Measurements from ENCODE around the gene CATSPERE.

CATSPERE gene

DNA sequence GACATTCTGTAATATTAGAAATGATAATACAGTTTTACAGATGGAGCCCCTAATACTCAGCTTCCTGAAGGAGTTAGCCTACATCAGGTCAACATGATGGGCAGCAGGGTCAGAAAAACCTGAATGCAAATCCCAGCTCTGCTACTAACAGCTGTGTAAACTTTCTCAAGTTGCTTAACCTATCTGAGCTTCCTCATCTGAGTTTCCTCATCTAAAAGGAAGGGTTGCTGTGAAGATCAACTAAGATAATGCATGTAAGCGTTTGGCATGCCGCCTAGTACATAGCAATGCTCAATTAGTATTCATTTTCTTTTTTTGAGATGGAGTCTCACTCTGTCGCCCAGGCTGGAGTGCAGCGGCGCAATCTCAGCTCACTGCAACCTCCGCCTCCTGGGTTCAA is 173.5 kb downstream of the CATSPERE start:
- Histone ChIP-seq H3K9me3 (ENCODE audit: insufficient read depth, low read length, severe bottlenecking) (no peaks in the 10 kb centered on the region), H3K4me2 (ENCODE audit: insufficient read depth, low read length) (no peak overlapping the region), H3K36me3 (ENCODE audit: insufficient read depth, low read length) (no peaks in the 10 kb centered on the region), H3K4me1 (ENCODE audit: insufficient read depth, low read length) (no peaks in the 10 kb centered on the region), H3K27me3 (ENCODE audit: insufficient read depth, low read length, poor library complexity) (no peaks in the 10 kb centered on the region), H3K9ac (ENCODE audit: low read depth, low read length) (no peak overlapping the region), H3K27ac (ENCODE audit: low read length) (no peak overlapping the region), H2AFZ (ENCODE audit: low read depth, low read length) (no peak overlapping the region), H3K4me3 (ENCODE audit: low read depth in 1 of 2, low read length in 2 of 2) (no peak overlapping the region), H4K20me1 (ENCODE audit: insufficient read depth, low read length) (no peaks in the 10 kb centered on the region), H3K79me2 (ENCODE audit: insufficient read depth, low read length) (no peaks in the 10 kb centered on the region)
- DNase-seq (no peak), ATAC-seq (ENCODE audit: insufficient read depth, low read depth) (no peak)
- TF ChIP-seq, protein P1, sequence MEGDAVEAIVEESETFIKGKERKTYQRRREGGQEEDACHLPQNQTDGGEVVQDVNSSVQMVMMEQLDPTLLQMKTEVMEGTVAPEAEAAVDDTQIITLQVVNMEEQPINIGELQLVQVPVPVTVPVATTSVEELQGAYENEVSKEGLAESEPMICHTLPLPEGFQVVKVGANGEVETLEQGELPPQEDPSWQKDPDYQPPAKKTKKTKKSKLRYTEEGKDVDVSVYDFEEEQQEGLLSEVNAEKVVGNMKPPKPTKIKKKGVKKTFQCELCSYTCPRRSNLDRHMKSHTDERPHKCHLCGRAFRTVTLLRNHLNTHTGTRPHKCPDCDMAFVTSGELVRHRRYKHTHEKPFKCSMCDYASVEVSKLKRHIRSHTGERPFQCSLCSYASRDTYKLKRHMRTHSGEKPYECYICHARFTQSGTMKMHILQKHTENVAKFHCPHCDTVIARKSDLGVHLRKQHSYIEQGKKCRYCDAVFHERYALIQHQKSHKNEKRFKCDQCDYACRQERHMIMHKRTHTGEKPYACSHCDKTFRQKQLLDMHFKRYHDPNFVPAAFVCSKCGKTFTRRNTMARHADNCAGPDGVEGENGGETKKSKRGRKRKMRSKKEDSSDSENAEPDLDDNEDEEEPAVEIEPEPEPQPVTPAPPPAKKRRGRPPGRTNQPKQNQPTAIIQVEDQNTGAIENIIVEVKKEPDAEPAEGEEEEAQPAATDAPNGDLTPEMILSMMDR (IDR thresholded peaks at IDR 0.05; ENCODE audit: borderline replicate concordance, extremely low read depth, low read length, poor library complexity, severe bottlenecking): no peak
- no peak for TF ChIP-seq EZH2 (IDR thresholded peaks at IDR 0.05; ENCODE audit: borderline replicate concordance, low read depth, low read length, severe bottlenecking)

DNA sequence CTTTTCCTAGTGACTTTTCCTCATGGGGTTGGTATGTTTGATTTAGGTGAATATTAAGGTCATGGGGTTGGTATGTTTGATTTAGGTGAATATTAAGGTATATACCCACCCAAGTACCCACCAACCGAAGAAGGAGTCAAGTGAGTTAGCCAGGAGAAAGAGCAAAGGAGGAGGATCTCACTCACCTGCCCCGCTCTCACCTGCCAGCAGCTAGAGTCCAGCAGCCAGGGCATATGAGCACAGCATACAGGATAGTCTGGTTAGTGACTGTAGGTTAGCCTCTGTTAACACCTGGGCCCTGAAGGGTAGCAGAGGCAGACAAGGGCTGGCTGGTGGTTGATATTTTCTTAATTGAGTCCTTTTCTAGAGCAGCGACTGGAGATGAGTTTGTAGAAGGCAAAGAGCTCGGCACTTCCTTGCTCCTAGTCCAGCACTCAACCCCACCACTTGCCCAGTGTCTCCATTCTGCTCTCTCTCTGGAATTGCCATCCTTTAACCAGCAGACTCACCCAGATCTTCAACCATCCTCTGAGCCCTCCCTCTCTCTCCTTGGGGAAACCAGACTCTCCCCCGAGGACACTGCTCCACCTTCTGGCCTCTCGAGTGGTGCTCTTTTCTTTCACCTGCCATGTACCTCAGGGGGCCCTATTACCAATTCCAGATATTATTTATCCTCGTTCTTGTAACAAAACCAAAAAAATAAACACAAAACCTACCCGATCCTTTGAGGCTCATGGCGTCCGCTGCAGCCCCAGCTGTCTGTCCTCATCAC is 175.6 kb downstream of the CATSPERE start:
- H3K9me3 ChIP-seq (ENCODE audit: insufficient read depth, low read length, severe bottlenecking): no peaks in the 10 kb centered on the region
- TF ChIP-seq, protein P1 (IDR thresholded peaks at IDR 0.05; ENCODE audit: borderline replicate concordance, extremely low read depth, low read length, poor library complexity, severe bottlenecking): no peak
- TF ChIP-seq EZH2 (IDR thresholded peaks at IDR 0.05; ENCODE audit: borderline replicate concordance, low read depth, low read length, severe bottlenecking): no peak
- DNase-seq: no peak

DNA sequence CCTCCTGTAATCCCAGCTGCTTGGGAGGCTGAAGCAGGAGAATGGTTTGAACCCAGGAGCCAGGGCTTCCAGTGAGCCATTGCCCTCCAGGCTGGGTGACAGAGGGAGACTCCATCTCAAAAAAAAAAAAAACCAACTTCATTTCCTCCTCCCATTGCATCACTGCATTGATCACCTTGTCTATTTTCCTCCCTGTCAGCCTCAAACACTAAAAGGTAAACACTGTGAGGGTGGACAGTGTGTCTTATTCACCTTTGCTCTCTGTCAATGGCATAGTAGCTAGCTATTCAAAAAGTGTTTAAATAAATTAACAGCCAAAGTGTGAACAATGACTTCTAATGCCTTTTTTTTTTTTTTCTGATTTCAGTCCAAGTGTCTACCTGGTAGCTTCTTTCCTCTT is 178.5 kb downstream of the CATSPERE start:
- TF ChIP-seq, protein P1 (IDR thresholded peaks at IDR 0.05; ENCODE audit: borderline replicate concordance, extremely low read depth, low read length, poor library complexity, severe bottlenecking): no peak
- no peak for TF ChIP-seq EZH2 (IDR thresholded peaks at IDR 0.05; ENCODE audit: borderline replicate concordance, low read depth, low read length, severe bottlenecking)
- DNase-seq: no peak
- H3K79me2 ChIP-seq (ENCODE audit: insufficient read depth, low read length): no peaks in the 10 kb centered on the region
- H4K20me1 ChIP-seq (ENCODE audit: insufficient read depth, low read length): no peaks in the 10 kb centered on the region
- H3K4me1 ChIP-seq (ENCODE audit: insufficient read depth, low read length): no peaks in the 10 kb centered on the region
- no peak overlapping the region for H3K27ac ChIP-seq (ENCODE audit: low read length)
- H2AFZ ChIP-seq (ENCODE audit: low read depth, low read length): no peak overlapping the region
- no peaks in the 10 kb centered on the region for H3K9me3 ChIP-seq (ENCODE audit: insufficient read depth, low read length, severe bottlenecking)
- H3K36me3 ChIP-seq (ENCODE audit: insufficient read depth, low read length): no peaks in the 10 kb centered on the region
- no peak overlapping the region for H3K9ac ChIP-seq (ENCODE audit: low read depth, low read length)
- H3K4me2 ChIP-seq (ENCODE audit: insufficient read depth, low read length): no peak overlapping the region
- peaks cover 5% of the 10 kb centered on the region for H3K27me3 ChIP-seq (ENCODE audit: insufficient read depth, low read length, poor library complexity)
- H3K4me3 ChIP-seq (ENCODE audit: low read depth in 1 of 2, low read length in 2 of 2): no peak overlapping the region
- no peak for ATAC-seq (ENCODE audit: insufficient read depth, low read depth)

More for the DNA sequence above, 175.6 kb downstream of the CATSPERE start:
- H3K4me3 ChIP-seq (ENCODE audit: low read depth in 1 of 2, low read length in 2 of 2): no peak overlapping the region
- H3K9ac ChIP-seq (ENCODE audit: low read depth, low read length): no peak overlapping the region
- H4K20me1 ChIP-seq (ENCODE audit: insufficient read depth, low read length): no peaks in the 10 kb centered on the region
- H3K36me3 ChIP-seq (ENCODE audit: insufficient read depth, low read length): no peaks in the 10 kb centered on the region
- H2AFZ ChIP-seq (ENCODE audit: low read depth, low read length): no peak overlapping the region
- H3K27ac ChIP-seq (ENCODE audit: low read length): no peak overlapping the region
- no peak overlapping the region for H3K4me2 ChIP-seq (ENCODE audit: insufficient read depth, low read length)
- no peaks in the 10 kb centered on the region for H3K4me1 ChIP-seq (ENCODE audit: insufficient read depth, low read length)
- ATAC-seq (ENCODE audit: insufficient read depth, low read depth): no peak
- no peaks in the 10 kb centered on the region for H3K79me2 ChIP-seq (ENCODE audit: insufficient read depth, low read length)
- peaks cover 4% of the 10 kb centered on the region for H3K27me3 ChIP-seq (ENCODE audit: insufficient read depth, low read length, poor library complexity)

All from DND-41 (cell line).